DMS153 treated with DMSO at 0.1 percent for 48 hours (cell line): Measurements from ENCODE around the gene TULP4.

Source experiments
- DNase-seq: peaks from one replicate; lab custom pipeline; 2025; ENCODE audit not compliant: unreplicated experiment; lab: John Stamatoyannopoulos, UW

TULP4 gene

GRCh38 chr6:158414851-158415262 lies 102.6 kb downstream of the TULP4 start:
- DNase-seq, result no peak

GRCh38 chr6:158415666-158416065 lies 103.4 kb downstream of the TULP4 start:
- DNase-seq, result no peak

- DNase-seq, result no peak
Measured at GRCh38 chr6:158416883-158417759, 104.9 kb downstream of the TULP4 start.

- no peak for DNase-seq
Measured at GRCh38 chr6:158417760-158418098, 105.5 kb downstream of the TULP4 start.

GRCh38 chr6:158418501-158418900 lies 106.2 kb downstream of the TULP4 start:
- no peak for DNase-seq

- no peak for DNase-seq
Measured at GRCh38 chr6:158419339-158419909, 107.2 kb downstream of the TULP4 start.

- DNase-seq, result no peak
Measured at GRCh38 chr6:158421381-158421780, 109.1 kb downstream of the TULP4 start.

- DNase-seq, result no peak
Measured at GRCh38 chr6:158422629-158423238, 110.5 kb downstream of the TULP4 start.

GRCh38 chr6:158431036-158431435 lies 118.8 kb downstream of the TULP4 start:
- DNase-seq, result no peak

- no peak for DNase-seq
Measured at GRCh38 chr6:158431560-158431959, 119.3 kb downstream of the TULP4 start.

- no peak for DNase-seq
Measured at GRCh38 chr6:158437571-158437970, 125.3 kb downstream of the TULP4 start.

- no peak for DNase-seq
Measured at GRCh38 chr6:158438226-158438625, 126.0 kb downstream of the TULP4 start.

GRCh38 chr6:158439255-158439654 lies 127.0 kb downstream of the TULP4 start:
- no peak for DNase-seq

- DNase-seq, result no peak
Measured at GRCh38 chr6:158441716-158442215, 129.5 kb downstream of the TULP4 start.

- no peak for DNase-seq
Measured at GRCh38 chr6:158442306-158442705, 130.0 kb downstream of the TULP4 start.

- no peak for DNase-seq
Measured at GRCh38 chr6:158445426-158446085, 133.3 kb downstream of the TULP4 start.

- no peak for DNase-seq
Measured at GRCh38 chr6:158448856-158449255, 136.6 kb downstream of the TULP4 start.

- no peak for DNase-seq
Measured at GRCh38 chr6:158452191-158452590, 139.9 kb downstream of the TULP4 start.

- no peak for DNase-seq
Measured at GRCh38 chr6:158457131-158457530, 144.9 kb downstream of the TULP4 start.

- no peak for DNase-seq
Measured at GRCh38 chr6:158457616-158458278, 145.5 kb downstream of the TULP4 start.

GRCh38 chr6:158459726-158460125 lies 147.5 kb downstream of the TULP4 start:
- no peak for DNase-seq
